Skeletal muscle tissue (tissue), 4 donors: ENCODE data around the gene HBEGF. TPM values are rescaled to one million over a fixed set of nuclear protein-coding genes. Genes with fewer than 3 reads are reported as not detected.

Experiments
- H3K27ac ChIP-seq: one replicate; pipeline ENCODE4 v1.7.0; 2013; ENCODE audit warnings: mild to moderate bottlenecking, low read depth, low read length, inconsistent platforms
- H3K27me3 ChIP-seq, 3 donors: one replicate each; pipeline ENCODE4 v1.7.0; 2013; ENCODE audit warnings: low read length in 3 of 3; ENCODE audit not compliant: control insufficient read depth in 3 of 3, insufficient read depth in 3 of 3
- H3K36me3 ChIP-seq, 3 donors: one replicate each; pipeline ENCODE4 v1.7.0; 2013; ENCODE audit warnings: low read length in 3 of 3; ENCODE audit not compliant: control insufficient read depth in 3 of 3, insufficient read depth in 3 of 3
- H3K4me1 ChIP-seq, 3 donors: one replicate each; pipeline ENCODE4 v1.7.0; 2013; ENCODE audit warnings: low read length in 3 of 3, mild to moderate bottlenecking in 3 of 3; ENCODE audit not compliant: control insufficient read depth in 3 of 3, insufficient read depth in 3 of 3
- H3K4me3 ChIP-seq, 3 donors: one replicate each; pipeline ENCODE4 v1.7.0; 2013; ENCODE audit warnings: low read length in 3 of 3
- H3K9ac ChIP-seq, 3 donors: one replicate each; pipeline ENCODE4 v1.7.0; 2013; ENCODE audit warnings: low read length in 3 of 3, mild to moderate bottlenecking in 3 of 3, moderate library complexity in 2 of 3, low read depth in 1 of 3
- H3K9me3 ChIP-seq, 3 donors: one replicate each; pipeline ENCODE4 v1.7.0; 2013; ENCODE audit warnings: low read length in 3 of 3; ENCODE audit not compliant: control insufficient read depth in 3 of 3
- total RNA-seq: library from RNA; depleted of rRNA; stranded (reverse); fragments of >200 nt; gene quantifications from one replicate; pipeline ENCODE4 v1.2.3, GENCODE V29; 2014
- donor health status: Osteomylitis.

HBEGF gene
- total RNA-seq, 1 donor from 2014 or later = 11.0 TPM

GRCh38 chr5:140361901-140362300, 15.5 kb upstream of the HBEGF start:
- Histone ChIP-seq H3K36me3 (no peaks in the 10 kb centered on the region), H3K27me3 (no peaks in the 10 kb centered on the region), H3K27ac (no peak overlapping the region), H3K9me3 (no peaks in the 10 kb centered on the region), H3K4me1 (peaks cover 7 to 17% (median 16%) of the 10 kb centered on the region in 3 donors), H3K9ac (no peak overlapping the region), H3K4me3 (no peak overlapping the region)

- Histone ChIP-seq H3K9me3 (no peaks in the 10 kb centered on the region), H3K36me3 (no peaks in the 10 kb centered on the region), H3K4me3 (no peak overlapping the region), H3K27ac (no peak overlapping the region), H3K9ac (no peak overlapping the region), H3K4me1 (peaks cover 7 to 17% (median 16%) of the 10 kb centered on the region in 3 donors), H3K27me3 (no peaks in the 10 kb centered on the region)
These were observed 14.5 kb upstream of the HBEGF start for GRCh38 chr5:140360681-140361479.

- no peak within 1 kb of the TSS for H3K9ac ChIP-seq
- no peaks in the 10 kb centered on the region for H3K27me3 ChIP-seq
- H3K4me3 ChIP-seq = no peak within 1 kb of the TSS
These were observed 13.7 kb upstream of the HBEGF start, which contains the start of gene SLC4A9 for GRCh38 chr5:140360101-140360500. TSS of gene SLC4A9 (plus strand) at chr5:140360194. CDS start at chr5:140360237, 43 bp downstream.

GRCh38 chr5:140358738-140359310, 12.4 kb upstream of the HBEGF start:
- Histone ChIP-seq H3K4me3 (no peak overlapping the region), H3K4me1 (peaks cover 7 to 17% (median 16%) of the 10 kb centered on the region in 3 donors), H3K27ac (no peak overlapping the region), H3K36me3 (no peaks in the 10 kb centered on the region), H3K9ac (no peak overlapping the region), H3K9me3 (no peaks in the 10 kb centered on the region), H3K27me3 (no peaks in the 10 kb centered on the region)

More at GRCh38 chr5:140360101-140360500, 13.7 kb upstream of the HBEGF start, which contains the start of gene SLC4A9:
- no peaks in the 10 kb centered on the region for H3K36me3 ChIP-seq
- no peaks in the 10 kb centered on the region for H3K9me3 ChIP-seq
- peaks cover 7 to 17% (median 16%) of the 10 kb centered on the region in 3 donors for H3K4me1 ChIP-seq
- no peak within 1 kb of the TSS for H3K27ac ChIP-seq

GRCh38 chr5:140357726-140358093, 11.3 kb upstream of the HBEGF start:
- Histone ChIP-seq H3K27me3 (no peaks in the 10 kb centered on the region), H3K36me3 (no peaks in the 10 kb centered on the region), H3K4me3 (peak overlapping the region; percentile 26 to 63 (median 47)), H3K27ac (no peak overlapping the region), H3K9ac (peak overlapping the region; percentile 22 to 71 (median 45)), H3K9me3 (no peaks in the 10 kb centered on the region), H3K4me1 (peaks cover 7 to 11% (median 9%) of the 10 kb centered on the region in 3 donors)

- Histone ChIP-seq H3K9me3 (no peaks in the 10 kb centered on the region), H3K36me3 (no peaks in the 10 kb centered on the region), H3K9ac (peak overlapping the region in 2 of 3 donors; percentile 23 to 71), H3K27ac (no peak overlapping the region), H3K4me1 (peaks cover 7 to 11% (median 9%) of the 10 kb centered on the region in 3 donors), H3K27me3 (no peaks in the 10 kb centered on the region), H3K4me3 (peak overlapping the region; percentile 26 to 47 (median 29))
These were observed 10.7 kb upstream of the HBEGF start for GRCh38 chr5:140356853-140357725.

- Histone ChIP-seq H3K36me3 (no peaks in the 10 kb centered on the region), H3K27me3 (no peaks in the 10 kb centered on the region), H3K9ac (no peak overlapping the region), H3K9me3 (no peaks in the 10 kb centered on the region), H3K27ac (no peak overlapping the region), H3K4me3 (no peak overlapping the region), H3K4me1 (peaks cover 7 to 12% (median 11%) of the 10 kb centered on the region in 3 donors)
These were observed 9.1 kb upstream of the HBEGF start for GRCh38 chr5:140355546-140355945.

GRCh38 chr5:140351609-140352334, 5.4 kb upstream of the HBEGF start:
- Histone ChIP-seq H3K27me3 (no peaks in the 10 kb centered on the region), H3K36me3 (no peaks in the 10 kb centered on the region), H3K9ac (no peak overlapping the region), H3K27ac (no peak overlapping the region), H3K4me1 (peaks cover 16 to 29% (median 26%) of the 10 kb centered on the region in 3 donors), H3K9me3 (no peaks in the 10 kb centered on the region), H3K4me3 (no peak overlapping the region)

- Histone ChIP-seq H3K27me3 (no peaks in the 10 kb centered on the region), H3K9me3 (no peaks in the 10 kb centered on the region), H3K27ac (peak overlapping the region; percentile 13), H3K9ac (no peak overlapping the region), H3K36me3 (peaks cover 0 to 2% (median 0%) of the 10 kb centered on the region in 3 donors), H3K4me3 (no peak overlapping the region), H3K4me1 (peaks cover 35 to 48% (median 37%) of the 10 kb centered on the region in 3 donors)
These were observed 2.8 kb upstream of the HBEGF start for GRCh38 chr5:140349244-140349643.
